ENCODE results near the gene SIX1.

DNA sequence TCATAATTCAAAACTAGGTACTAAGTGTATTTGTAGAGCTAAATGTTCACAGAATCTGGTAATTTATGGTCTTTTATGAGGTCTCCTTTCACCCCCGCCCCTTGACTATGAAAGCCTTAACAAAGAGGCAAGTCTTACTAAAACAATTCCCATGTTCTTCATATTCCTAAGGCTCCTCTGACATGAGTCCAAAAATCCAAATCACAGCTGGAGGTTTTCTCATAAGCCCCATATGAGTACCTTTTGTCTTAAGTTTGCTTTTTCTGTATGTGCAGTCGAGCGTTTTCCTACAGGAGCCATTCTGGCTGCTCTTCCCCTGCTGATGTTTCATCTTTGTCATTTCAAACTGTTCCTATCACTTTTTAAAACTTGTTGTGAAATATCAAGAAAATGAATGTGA is 55.2 kb downstream of the SIX1 start:
- no peak for TF ChIP-seq POLR2A (IDR thresholded peaks at IDR 0.05; ENCODE audit: low read depth)
- TF ChIP-seq, protein P1, sequence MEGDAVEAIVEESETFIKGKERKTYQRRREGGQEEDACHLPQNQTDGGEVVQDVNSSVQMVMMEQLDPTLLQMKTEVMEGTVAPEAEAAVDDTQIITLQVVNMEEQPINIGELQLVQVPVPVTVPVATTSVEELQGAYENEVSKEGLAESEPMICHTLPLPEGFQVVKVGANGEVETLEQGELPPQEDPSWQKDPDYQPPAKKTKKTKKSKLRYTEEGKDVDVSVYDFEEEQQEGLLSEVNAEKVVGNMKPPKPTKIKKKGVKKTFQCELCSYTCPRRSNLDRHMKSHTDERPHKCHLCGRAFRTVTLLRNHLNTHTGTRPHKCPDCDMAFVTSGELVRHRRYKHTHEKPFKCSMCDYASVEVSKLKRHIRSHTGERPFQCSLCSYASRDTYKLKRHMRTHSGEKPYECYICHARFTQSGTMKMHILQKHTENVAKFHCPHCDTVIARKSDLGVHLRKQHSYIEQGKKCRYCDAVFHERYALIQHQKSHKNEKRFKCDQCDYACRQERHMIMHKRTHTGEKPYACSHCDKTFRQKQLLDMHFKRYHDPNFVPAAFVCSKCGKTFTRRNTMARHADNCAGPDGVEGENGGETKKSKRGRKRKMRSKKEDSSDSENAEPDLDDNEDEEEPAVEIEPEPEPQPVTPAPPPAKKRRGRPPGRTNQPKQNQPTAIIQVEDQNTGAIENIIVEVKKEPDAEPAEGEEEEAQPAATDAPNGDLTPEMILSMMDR (IDR thresholded peaks at IDR 0.05): no peak
- no peak for TF ChIP-seq POLR2AphosphoS5 (IDR thresholded peaks at IDR 0.05)

Measured in esophagus muscularis mucosa (tissue), 3 donors.